CD1c-positive myeloid dendritic cell (primary cell): ENCODE results near the gene DNAJB6.

Experiments used
- DNase-seq: peaks from one replicate; pipeline ENCODE4 v3.0.0-alpha.2; 2016; ENCODE audit errors: extremely low spot score

Gene DNAJB6

GRCh38 chr7:157465891-157466866 is 129.4 kb downstream of the DNAJB6 start:
- no peak for DNase-seq

- no peak for DNase-seq
These were observed 130.1 kb downstream of the DNAJB6 start for GRCh38 chr7:157466867-157467261.
